Endothelial cell (in vitro differentiated cells): ENCODE measurements around the gene GABRG3. TPM values are rescaled to one million over a fixed set of nuclear protein-coding genes. Genes with fewer than 3 reads are reported as not detected.

ENCODE experiments used
- DNase-seq: peaks from one replicate; pipeline ENCODE4 v3.0.0; 2021; ENCODE audit warnings: low spot score
- H3K27ac Mint-ChIP-seq: one replicate; pipeline ENCODE4 v1.8.0; 2021; ENCODE audit warnings: mixed read lengths, inconsistent platforms; ENCODE audit not compliant: unreplicated experiment
- H3K27me3 Mint-ChIP-seq: one replicate; pipeline ENCODE4 v1.8.0; 2021; ENCODE audit warnings: mild to moderate bottlenecking, moderate library complexity, mixed read lengths, inconsistent platforms; ENCODE audit not compliant: unreplicated experiment
- H3K36me3 Mint-ChIP-seq: one replicate; pipeline ENCODE4 v1.8.0; 2021; ENCODE audit warnings: mild to moderate bottlenecking, low read depth, mixed read lengths, inconsistent platforms; ENCODE audit not compliant: unreplicated experiment
- H3K4me1 Mint-ChIP-seq: one replicate; pipeline ENCODE4 v1.8.0; 2021; ENCODE audit warnings: mild to moderate bottlenecking, mixed read lengths, inconsistent platforms; ENCODE audit not compliant: unreplicated experiment
- H3K4me3 Mint-ChIP-seq: one replicate; pipeline ENCODE4 v1.8.0; 2021; ENCODE audit warnings: mild to moderate bottlenecking, mixed read lengths, inconsistent platforms; ENCODE audit not compliant: unreplicated experiment
- H3K9me3 Mint-ChIP-seq: one replicate; pipeline ENCODE4 v1.8.0; 2021; ENCODE audit warnings: mixed read lengths, inconsistent platforms; ENCODE audit not compliant: unreplicated experiment
- total RNA-seq: library from RNA; stranded (reverse); fragmentation: NEBNext Ultra II Directional; extraction: Animal tissue kit (Norgen Biotek cat#: 25700); gene quantifications from one replicate; pipeline ENCODE4 v1.2.1, GENCODE V29; 2021; ENCODE audit not compliant: unreplicated experiment
- TF ChIP-seq, protein P1 (sequence below): fragments of 200-600 bp; sonication (generic); IDR thresholded peaks from one replicate; pipeline ENCODE4 v1.5.0; 2021; ENCODE audit warnings: antibody characterized with exemption; ENCODE audit not compliant: unreplicated experiment

Gene GABRG3
- total RNA-seq, 1 donor from 2014 or later, result 0.21 TPM

DNA sequence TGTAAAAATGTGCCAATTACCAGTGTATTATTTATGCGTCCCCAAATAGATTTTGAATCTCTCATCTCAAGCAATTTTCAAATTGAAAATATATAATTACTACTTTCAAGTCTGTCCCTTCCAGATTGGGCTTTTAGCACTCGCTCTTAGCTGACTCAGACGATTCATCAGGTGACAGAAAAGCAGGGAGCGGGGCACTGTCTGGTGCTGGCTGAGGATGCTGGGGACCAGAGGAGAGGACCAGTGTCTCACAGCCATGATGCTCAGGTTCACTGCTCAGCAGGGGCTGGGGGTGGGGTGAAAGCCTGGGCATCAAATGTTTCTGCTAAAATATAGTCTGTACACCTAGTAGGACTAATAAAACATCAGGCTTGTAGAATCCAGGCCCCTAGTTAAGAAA is 199.9 kb downstream of the GABRG3 start:
- H3K27ac Mint-ChIP-seq, result no peak overlapping the region

GRCh38 chr15:27172821-27173220 is 201.8 kb downstream of the GABRG3 start:
- no peak overlapping the region for H3K4me3 Mint-ChIP-seq

More for the DNA sequence above, 199.9 kb downstream of the GABRG3 start:
- Mint-ChIP-seq H3K36me3 (no peaks in the 10 kb centered on the region), H3K9me3 (no peaks in the 10 kb centered on the region), H3K4me3 (no peak overlapping the region), H3K4me1 (no peaks in the 10 kb centered on the region), H3K27me3 (peaks cover 2% of the 10 kb centered on the region)
- DNase-seq, result no peak
- TF ChIP-seq, protein P1, sequence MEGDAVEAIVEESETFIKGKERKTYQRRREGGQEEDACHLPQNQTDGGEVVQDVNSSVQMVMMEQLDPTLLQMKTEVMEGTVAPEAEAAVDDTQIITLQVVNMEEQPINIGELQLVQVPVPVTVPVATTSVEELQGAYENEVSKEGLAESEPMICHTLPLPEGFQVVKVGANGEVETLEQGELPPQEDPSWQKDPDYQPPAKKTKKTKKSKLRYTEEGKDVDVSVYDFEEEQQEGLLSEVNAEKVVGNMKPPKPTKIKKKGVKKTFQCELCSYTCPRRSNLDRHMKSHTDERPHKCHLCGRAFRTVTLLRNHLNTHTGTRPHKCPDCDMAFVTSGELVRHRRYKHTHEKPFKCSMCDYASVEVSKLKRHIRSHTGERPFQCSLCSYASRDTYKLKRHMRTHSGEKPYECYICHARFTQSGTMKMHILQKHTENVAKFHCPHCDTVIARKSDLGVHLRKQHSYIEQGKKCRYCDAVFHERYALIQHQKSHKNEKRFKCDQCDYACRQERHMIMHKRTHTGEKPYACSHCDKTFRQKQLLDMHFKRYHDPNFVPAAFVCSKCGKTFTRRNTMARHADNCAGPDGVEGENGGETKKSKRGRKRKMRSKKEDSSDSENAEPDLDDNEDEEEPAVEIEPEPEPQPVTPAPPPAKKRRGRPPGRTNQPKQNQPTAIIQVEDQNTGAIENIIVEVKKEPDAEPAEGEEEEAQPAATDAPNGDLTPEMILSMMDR, result no peak

GRCh38 chr15:27175472-27176153 is 204.6 kb downstream of the GABRG3 start:
- DNase-seq, result no peak
- no peaks in the 10 kb centered on the region for H3K4me1 Mint-ChIP-seq
- H3K27ac Mint-ChIP-seq, result no peak overlapping the region

More at GRCh38 chr15:27172821-27173220, 201.8 kb downstream of the GABRG3 start:
- no peaks in the 10 kb centered on the region for H3K27me3 Mint-ChIP-seq
- H3K36me3 Mint-ChIP-seq, result no peaks in the 10 kb centered on the region
- H3K27ac Mint-ChIP-seq, result no peak overlapping the region
- H3K9me3 Mint-ChIP-seq, result no peaks in the 10 kb centered on the region
- no peaks in the 10 kb centered on the region for H3K4me1 Mint-ChIP-seq
- TF ChIP-seq, protein P1, result no peak
- DNase-seq, result no peak

GRCh38 chr15:27176785-27177406 is 205.9 kb downstream of the GABRG3 start:
- H3K27me3 Mint-ChIP-seq, result peaks cover 2% of the 10 kb centered on the region
- H3K4me3 Mint-ChIP-seq, result no peak overlapping the region
- TF ChIP-seq, protein P1, result no peak
- no peaks in the 10 kb centered on the region for H3K4me1 Mint-ChIP-seq
- no peak for DNase-seq
- H3K9me3 Mint-ChIP-seq, result no peaks in the 10 kb centered on the region
- H3K27ac Mint-ChIP-seq, result no peak overlapping the region
- no peaks in the 10 kb centered on the region for H3K36me3 Mint-ChIP-seq

More at GRCh38 chr15:27175472-27176153, 204.6 kb downstream of the GABRG3 start:
- Mint-ChIP-seq H3K36me3 (no peaks in the 10 kb centered on the region), H3K9me3 (no peaks in the 10 kb centered on the region), H3K27me3 (peaks cover 2% of the 10 kb centered on the region), H3K4me3 (no peak overlapping the region)
- TF ChIP-seq, protein P1, result no peak

DNA sequence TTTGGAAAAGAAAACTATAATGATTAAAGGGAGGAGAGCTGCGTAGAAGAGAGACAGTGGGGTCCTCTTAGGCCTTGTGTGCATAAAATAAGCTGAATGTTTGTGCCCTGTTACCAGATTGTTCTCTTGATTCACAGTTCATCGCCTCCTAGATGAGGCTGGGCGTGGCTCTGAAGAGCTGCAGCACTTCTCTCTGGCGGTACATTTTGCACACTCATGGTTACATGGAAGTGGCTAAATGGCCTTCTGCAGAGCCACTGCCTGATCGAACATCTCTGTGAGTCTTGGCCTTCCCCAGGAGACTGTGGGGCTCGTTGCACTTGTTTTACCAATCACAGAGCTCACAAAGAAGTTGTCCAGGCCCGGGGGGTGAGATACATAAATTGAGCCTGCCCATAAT is 208.8 kb downstream of the GABRG3 start:
- H3K27me3 Mint-ChIP-seq, result peaks cover 2% of the 10 kb centered on the region
- H3K36me3 Mint-ChIP-seq, result no peaks in the 10 kb centered on the region
- no peak for DNase-seq
- TF ChIP-seq, protein P1, result no peak
- no peak overlapping the region for H3K4me3 Mint-ChIP-seq
- H3K4me1 Mint-ChIP-seq, result peaks cover 6% of the 10 kb centered on the region
- no peaks in the 10 kb centered on the region for H3K9me3 Mint-ChIP-seq
- no peak overlapping the region for H3K27ac Mint-ChIP-seq
